Transverse colon (tissue), 3 donors: ENCODE data around the gene FANCL.

Experiments used
- EP300 ChIP-seq: sonication (generic); formaldehyde crosslinking; IDR thresholded peaks from one replicate; pipeline ENCODE4 v1.6.1; 2017; ENCODE audit warnings: antibody characterized with exemption, low read depth
- POLR2A ChIP-seq: fragments of 450-650 bp; IDR thresholded peaks from one replicate; pipeline ENCODE4 v1.6.1; 2016; ENCODE audit warnings: antibody characterized with exemption, mild to moderate bottlenecking, moderate library complexity
- TF ChIP-seq, protein P1 (sequence below), 5 experiments: fragments of 200-600 bp in 3 of 5; fragments of 450-650 bp in 2 of 5; sonication (generic) in 3 of 5; IDR thresholded peaks; 1 replicate in 2 of 5; 2 replicates in 3 of 5; pipeline ENCODE4 v1.5.1; 2016 to 2017; ENCODE audit warnings: antibody characterized with exemption in 5 of 5, inconsistent platforms in 3 of 5, mild to moderate bottlenecking in 2 of 5, moderate library complexity in 1 of 5

DNA sequence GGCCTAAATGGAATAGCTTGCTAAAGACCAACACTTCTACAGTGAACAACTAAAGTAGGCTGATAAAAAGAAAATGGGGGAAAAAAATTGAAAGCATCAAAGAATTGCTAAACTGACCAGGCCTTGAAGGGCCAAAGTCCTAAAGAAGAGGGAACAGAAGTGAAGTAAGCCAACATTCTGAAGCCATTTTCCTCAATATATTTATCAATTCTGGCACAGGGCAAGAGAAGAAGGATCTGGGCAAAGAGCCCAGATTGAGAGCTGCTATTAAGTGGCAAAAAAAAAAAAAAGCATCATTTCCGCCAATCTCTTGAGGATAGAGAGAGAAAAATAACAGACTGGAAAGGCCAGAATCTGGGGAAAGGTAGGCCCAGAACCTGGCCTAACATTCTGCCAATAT, 25.7 kb downstream of the FANCL start:
- TF ChIP-seq EP300, result no peak
- TF ChIP-seq, protein P1, sequence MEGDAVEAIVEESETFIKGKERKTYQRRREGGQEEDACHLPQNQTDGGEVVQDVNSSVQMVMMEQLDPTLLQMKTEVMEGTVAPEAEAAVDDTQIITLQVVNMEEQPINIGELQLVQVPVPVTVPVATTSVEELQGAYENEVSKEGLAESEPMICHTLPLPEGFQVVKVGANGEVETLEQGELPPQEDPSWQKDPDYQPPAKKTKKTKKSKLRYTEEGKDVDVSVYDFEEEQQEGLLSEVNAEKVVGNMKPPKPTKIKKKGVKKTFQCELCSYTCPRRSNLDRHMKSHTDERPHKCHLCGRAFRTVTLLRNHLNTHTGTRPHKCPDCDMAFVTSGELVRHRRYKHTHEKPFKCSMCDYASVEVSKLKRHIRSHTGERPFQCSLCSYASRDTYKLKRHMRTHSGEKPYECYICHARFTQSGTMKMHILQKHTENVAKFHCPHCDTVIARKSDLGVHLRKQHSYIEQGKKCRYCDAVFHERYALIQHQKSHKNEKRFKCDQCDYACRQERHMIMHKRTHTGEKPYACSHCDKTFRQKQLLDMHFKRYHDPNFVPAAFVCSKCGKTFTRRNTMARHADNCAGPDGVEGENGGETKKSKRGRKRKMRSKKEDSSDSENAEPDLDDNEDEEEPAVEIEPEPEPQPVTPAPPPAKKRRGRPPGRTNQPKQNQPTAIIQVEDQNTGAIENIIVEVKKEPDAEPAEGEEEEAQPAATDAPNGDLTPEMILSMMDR (IDR thresholded peaks at IDR 0.05), result no peak
- no peak for TF ChIP-seq POLR2A
